K562 (cell line): ENCODE results near the gene ZBTB47. TPM values are rescaled to one million over a fixed set of nuclear protein-coding genes. Genes with fewer than 3 reads are reported as not detected.

Experiments used
- ATAC-seq: fragments of 200-7000 bp; cut with Tn5 transposase; 3 replicates; pipeline ENCODE4 v1.9.1; 2020; ENCODE audit warnings: moderate library complexity
- BruUV-seq: library from RNA; stranded (reverse); fragments of 400-500 nt; replicated peaks from 2 replicates; lab custom pipeline; 2021; lab: Mats Ljungman, UMichigan
- CTCF ChIA-PET: fragments of 300-600 bp; formaldehyde crosslinking; extraction: SDS; loops from one replicate; lab custom pipeline; 2021; ENCODE audit warnings: low intra/inter-chr PET ratio; lab: Yijun Ruan, JAX
- POLR2A ChIA-PET: fragments of 300-600, 350-650 bp; sonication (Branson Sonifier 250); formaldehyde crosslinking; extraction: SDS; loops from one replicate; lab custom pipeline; 2021; ENCODE audit warnings: antibody characterized with exemption, inconsistent platforms; lab: Yijun Ruan, JAX
- DNase-seq, 4 experiments: peaks; one replicate each; pipeline versions ENCODE4 v3.0.0 to v3.0.0-alpha.2; 2011 to 2018; ENCODE audit warnings: low spot score in 3 of 4, mixed read lengths in 3 of 4; ENCODE audit errors: extremely low read depth in 1 of 4
- FAIRE-seq: peaks from 2 replicates; lab custom pipeline; 2011; peaks lifted over from hg19 to GRCh38; lab: Jason Lieb, UNC
- H2AFZ ChIP-seq: 2 replicates; pipeline ENCODE4 v1.6.0; 2011; ENCODE audit warnings: low read depth, low read length, control low read depth, inconsistent platforms
- H3K27ac ChIP-seq: fragments of 200-600 bp; 3 replicates; pipeline ENCODE4 v1.8.0; 2011; ENCODE audit warnings: low read depth, mild to moderate bottlenecking, control low read depth, inconsistent platforms, low read length, moderate library complexity, mixed read lengths; ENCODE audit errors: extremely low read depth
- H3K27me3 ChIP-seq, 2 experiments: fragments of 300-600 bp in 1 of 2; 2 replicates in 1 of 2; 3 replicates in 1 of 2; pipeline versions ENCODE4 v1.6.0 to v1.8.0; 2011; ENCODE audit warnings: inconsistent platforms in 2 of 2, low read length in 2 of 2, mild to moderate bottlenecking in 1 of 2, mixed read lengths in 1 of 2, moderate library complexity in 1 of 2; ENCODE audit not compliant: control insufficient read depth in 2 of 2, insufficient read depth in 2 of 2
- H3K36me3 ChIP-seq: fragments of 300-600 bp; 3 replicates; pipeline ENCODE4 v1.8.0; 2011; ENCODE audit warnings: mild to moderate bottlenecking, low read length, inconsistent platforms; ENCODE audit not compliant: control insufficient read depth, insufficient read depth
- H3K4me1 ChIP-seq, 2 experiments: fragments of 200-600 bp in 1 of 2; replicated peaks in 1 of 2; 2 replicates in 1 of 2; 3 replicates in 1 of 2; pipeline versions ENCODE4 v1.5.1 to v1.8.0; 2011; ENCODE audit warnings: inconsistent platforms in 2 of 2, low read length in 2 of 2, mild to moderate bottlenecking in 1 of 2, mixed read lengths in 1 of 2, moderate library complexity in 1 of 2; ENCODE audit not compliant: control insufficient read depth in 2 of 2, insufficient read depth in 2 of 2
- H3K4me2 ChIP-seq: 2 replicates; pipeline ENCODE4 v1.6.1; 2011; ENCODE audit warnings: low read length, control low read depth, inconsistent platforms, mixed read lengths; ENCODE audit not compliant: insufficient read depth
- H3K4me3 ChIP-seq: fragments of 200-600 bp; sonication (generic), shearing (Covaris generic); 2 replicates; pipeline ENCODE4 v1.5.1; 2016; ENCODE audit warnings: control low read depth, inconsistent platforms
- H3K79me2 ChIP-seq: fragments of 200-600 bp; 3 replicates; pipeline ENCODE4 v1.8.0; 2011; ENCODE audit warnings: low read length, inconsistent platforms; ENCODE audit not compliant: control insufficient read depth, insufficient read depth
- H3K9ac ChIP-seq, 2 experiments: 2 replicates each; pipeline versions ENCODE4 v1.6.0 to v1.6.1; 2011; ENCODE audit warnings: low read depth in 2 of 2, low read length in 2 of 2, control low read depth in 1 of 2, inconsistent platforms in 1 of 2, mild to moderate bottlenecking in 1 of 2, mixed read lengths in 1 of 2; ENCODE audit not compliant: insufficient read depth in 1 of 2
- H3K9me1 ChIP-seq: one replicate; pipeline ENCODE4 v1.6.0; 2011; ENCODE audit warnings: inconsistent platforms, mild to moderate bottlenecking, low read length, moderate library complexity; ENCODE audit not compliant: control insufficient read depth, insufficient read depth
- H3K9me3 ChIP-seq: replicated peaks from 2 replicates; pipeline ENCODE4 v1.5.1; 2011; ENCODE audit warnings: low read depth, low read length, inconsistent platforms; ENCODE audit not compliant: control insufficient read depth, insufficient read depth
- H4K20me1 ChIP-seq: replicated peaks from 2 replicates; pipeline ENCODE4 v1.6.1; 2011; ENCODE audit warnings: low read length, inconsistent platforms, mixed read lengths; ENCODE audit not compliant: control insufficient read depth, insufficient read depth
- KAT8 ChIP-seq: fragments of 450-650 bp; IDR thresholded peaks from 2 replicates; pipeline ENCODE4 v1.6.1; 2016; ENCODE audit warnings: low read depth, mild to moderate bottlenecking
- MCM5 ChIP-seq: fragments of 450-650 bp; IDR thresholded peaks from 2 replicates; pipeline ENCODE4 v1.6.1; 2016; ENCODE audit warnings: low read depth
- ZC3H8 ChIP-seq: fragments of 450-650 bp; IDR thresholded peaks from 2 replicates; pipeline ENCODE4 v1.6.1; 2017
- ZEB2 ChIP-seq: fragments of 450-650 bp; IDR thresholded peaks from 2 replicates; pipeline ENCODE4 v1.6.1; 2016
- whole genome bisulfite sequencing: fragments of 100-300 bp; shearing (Covaris generic); methylation state at CpG from one replicate; pipeline ENCODE4 v1.1.6; 2016; ENCODE audit warnings: low coverage, mixed read lengths; ENCODE audit not compliant: insufficient coverage; ENCODE audit errors: missing lambda C conversion rate; 5-methylcytosine and 5-hydroxymethylcytosine counted together
- in situ Hi-C: fragments of 300-500 bp; cut with MboI; formaldehyde crosslinking; loops from 4 replicates; pipeline ENCODE4 v1.15.0; 2018; ENCODE audit warnings: inconsistent platforms, mixed read lengths
- intact Hi-C: fragments of 100-400 bp; cut with micrococcal nuclease; formaldehyde crosslinking; loops from 2 replicates; pipeline ENCODE4 v1.14.2; 2022
- polyA plus RNA-seq, 8 experiments: library from polyadenylated mRNA; depleted of rRNA in 4 of 8; stranded (reverse) in 5 of 8; unstranded in 3 of 8; fragments of >200 nt; fragmentation: Nextera tagmentation in 2 of 8; fragmentation: Illumina TruSeq in 1 of 8; extraction: Ambion mirVana in 2 of 8; extraction: Trizol in 1 of 8; gene quantifications; 2 replicates each; pipeline versions ENCODE4 v1.2.1 to v1.2.3, GENCODE V29; 2011 to 2014; ENCODE audit warnings: inconsistent platforms in 1 of 8, missing spikeins in 1 of 8
- total RNA-seq, 7 experiments: library from RNA; depleted of rRNA in 6 of 7; stranded (reverse); fragments of >200 nt in 6 of 7; fragmentation: Illumina TruSeq in 2 of 7; extraction: Trizol in 2 of 7; gene quantifications; 2 replicates each; pipeline versions ENCODE4 v1.2.1 to v1.2.3, GENCODE V29; 2011 to 2021; ENCODE audit warnings: low replicate concordance in 1 of 7

The ZBTB47 gene
- total and polyA plus RNA-seq, 9 of the 15 experiments (the other 6 are each of a cell fraction or from before 2014, with no cell fraction given), result 0.11 to 4.6 (median 1.7) TPM; not detected in 1

- intact Hi-C loops, result no loop called here
- Histone ChIP-seq H3K79me2 (no peaks in the 10 kb centered on the region), H3K27me3 (peaks cover 37 to 70% of the 10 kb centered on the region in 2 experiments), H3K36me3 (no peaks in the 10 kb centered on the region), H3K9ac (no peak overlapping the region), H2AFZ (no peak overlapping the region), H3K4me2 (no peak overlapping the region), H3K27ac (no peak overlapping the region), H3K9me3 (no peaks in the 10 kb centered on the region), H3K4me1 (no peaks in the 10 kb centered on the region), H4K20me1 (peaks cover 8% of the 10 kb centered on the region; the same call in 1 of the 2 replicates), H3K4me3 (no peak overlapping the region), H3K9me1 (no peaks in the 10 kb centered on the region)
- POLR2A ChIA-PET, result interaction anchor here (0.8 to 1.4 kb wide), 2 partner anchors 9 to 32 kb away, joined by 3 to 4 read pairs; no protein-coding TSS in a partner anchor
- in situ Hi-C loops, result no loop called here
- BruUV-seq, result no TSS peak
- TF ChIP-seq KAT8 (no peak), ZEB2 (no peak), MCM5 (no peak), ZC3H8 (no peak)
- CTCF ChIA-PET, result no interaction called here
- no peak for DNase-seq
- 0 out of 3 replicates have a peak, but pooled peaks have one; percentile 22 for ATAC-seq
- no peak for FAIRE-seq
- WGBS, result 1% methylated on average over 7 of the region's 7 CpGs
Observed at GRCh38 chr3:42710323-42711021, 57.0 kb downstream of the ZBTB47 start.
